Activated T-helper 1 cell treated with anti-CD3 and anti-CD28 coated beads, Interleukin-2, amount 50 U/mL, for 16 hours (primary cell): ENCODE results near the gene PPP1R27.

Source experiments
- DNase-seq, 2 donors: peaks; one replicate each; pipeline ENCODE4 v3.0.0-alpha.2; 2020; ENCODE audit warnings: low read depth in 1 of 2, low spot score in 1 of 2

Gene PPP1R27

DNA sequence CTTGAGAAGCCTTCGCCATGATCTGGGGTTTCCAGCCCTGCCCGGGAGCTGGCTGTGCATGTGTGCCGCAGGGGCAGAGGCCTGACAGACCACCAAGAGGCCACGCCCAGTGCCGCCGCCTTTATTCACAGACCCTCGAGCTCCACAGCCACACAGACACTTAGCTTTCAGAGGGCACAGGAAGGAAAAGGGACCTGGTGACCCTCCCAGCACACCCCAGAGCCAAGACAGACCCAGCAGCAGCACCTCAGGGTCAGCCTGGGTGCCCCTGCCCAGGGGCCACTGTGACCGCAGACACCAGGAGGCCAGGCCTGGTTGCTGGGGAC is 12.6 kb downstream of the PPP1R27 start:
- DNase-seq, result no peak

DNA sequence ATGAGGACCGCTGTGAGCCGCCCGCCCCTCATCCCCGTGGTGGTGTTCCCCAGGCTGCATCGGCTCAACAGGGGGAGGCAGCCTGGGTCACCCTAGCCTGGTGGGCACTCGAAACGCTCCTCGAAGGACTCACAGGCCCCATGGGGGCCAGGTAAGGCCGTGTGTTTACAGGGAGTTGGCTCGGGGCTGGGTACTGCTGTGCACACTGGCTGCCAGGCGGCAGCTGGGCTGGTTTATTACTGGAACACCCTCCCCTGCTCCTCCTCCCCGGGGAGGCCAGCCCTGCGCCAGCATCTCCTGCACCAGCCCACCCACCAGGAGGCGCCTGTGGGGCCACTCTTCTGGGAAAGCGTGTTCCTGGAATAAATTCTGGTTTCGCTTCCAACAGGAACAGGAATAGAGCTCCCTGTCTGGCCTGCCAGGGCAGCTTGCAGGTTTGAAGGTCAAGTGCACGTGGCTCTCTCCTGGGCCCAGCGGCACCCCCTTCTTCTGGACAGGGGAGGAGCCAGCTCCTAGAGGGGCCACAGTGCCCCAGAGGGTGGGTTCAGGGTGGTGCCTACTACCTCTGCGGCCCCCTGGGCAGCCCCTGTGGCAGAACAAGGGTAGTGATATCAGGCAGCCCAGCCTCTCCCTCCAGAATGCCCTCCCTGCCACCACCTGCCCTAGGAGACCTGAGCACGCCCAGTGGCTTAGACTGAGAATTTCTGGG is 13.1 kb downstream of the PPP1R27 start:
- DNase-seq, result no peak

DNA sequence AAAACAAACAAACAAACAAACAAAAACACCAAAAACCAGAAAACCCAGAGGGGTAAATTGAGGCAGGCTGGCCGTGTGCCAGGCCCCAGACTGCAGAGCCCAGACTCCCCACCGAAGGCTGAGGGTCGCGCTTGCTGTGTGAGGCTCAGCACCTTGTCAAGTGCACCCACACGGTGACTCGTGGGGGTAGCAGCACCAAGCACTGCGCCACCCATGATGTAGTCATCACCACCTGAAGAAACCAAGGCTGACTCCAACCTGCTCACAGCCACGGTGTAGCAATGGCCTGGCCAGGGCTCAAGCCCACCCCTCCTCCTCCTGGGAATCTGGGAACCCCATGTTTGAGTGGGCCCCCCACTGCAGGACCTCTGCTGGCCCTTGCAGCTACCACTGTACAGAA is 13.7 kb downstream of the PPP1R27 start:
- no peak for DNase-seq

DNA sequence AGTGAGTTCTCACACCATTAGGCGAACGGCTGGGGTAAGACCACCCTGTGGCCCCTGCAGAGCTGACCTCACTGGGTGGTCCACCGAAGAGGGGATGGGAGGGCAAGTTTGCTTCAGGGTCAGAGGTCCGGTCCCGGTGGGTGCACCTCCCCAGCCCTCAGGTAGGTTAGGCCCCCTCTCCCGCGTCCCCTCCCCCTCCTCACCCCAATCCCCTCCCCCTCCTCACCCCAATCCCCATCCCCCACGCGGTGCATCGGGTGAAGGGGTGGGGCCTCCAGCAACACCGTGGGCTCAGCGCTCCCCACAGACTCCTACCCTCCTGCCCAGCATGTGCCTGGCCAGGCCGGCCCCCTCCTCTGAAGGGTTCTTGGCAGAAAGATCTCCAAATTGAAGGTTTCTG is 15.1 kb downstream of the PPP1R27 start:
- DNase-seq, result no peak

DNA sequence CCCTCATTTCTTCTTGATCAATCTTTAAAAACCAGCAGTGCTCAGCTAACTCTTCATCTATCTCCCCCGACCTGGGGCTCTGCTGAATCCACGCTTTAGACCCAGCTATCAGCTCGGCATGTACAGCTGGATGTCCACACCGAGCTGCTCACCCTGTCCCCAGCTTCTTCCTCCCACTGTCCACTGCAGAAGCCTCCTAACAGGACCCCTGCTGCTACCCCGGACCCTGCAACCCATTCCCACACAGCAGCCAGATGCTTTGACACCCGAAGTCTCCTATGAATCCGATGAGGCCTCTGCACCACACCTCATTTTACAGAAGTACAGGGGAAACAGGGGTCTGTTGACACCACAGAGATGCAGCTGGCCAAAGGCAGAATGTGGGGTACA is 17.1 kb downstream of the PPP1R27 start:
- no peak for DNase-seq

DNA sequence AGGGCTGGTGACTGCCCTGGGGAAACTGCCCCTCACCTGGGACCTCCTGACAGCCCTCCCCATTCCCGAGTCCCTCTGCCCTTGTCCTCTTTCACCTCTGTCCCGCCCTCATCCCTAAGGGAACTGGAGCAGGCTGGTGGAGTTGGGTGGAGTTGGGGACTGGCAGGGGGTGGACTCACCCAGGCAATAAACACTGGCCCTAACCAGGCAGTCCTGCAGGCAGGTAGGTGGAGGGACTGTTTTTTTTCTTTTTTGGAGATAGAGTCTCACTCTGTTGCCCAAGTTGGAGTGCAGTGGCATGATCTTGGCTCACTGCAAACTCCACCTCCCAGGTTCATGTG is 19.2 kb downstream of the PPP1R27 start:
- no peak for DNase-seq

DNA sequence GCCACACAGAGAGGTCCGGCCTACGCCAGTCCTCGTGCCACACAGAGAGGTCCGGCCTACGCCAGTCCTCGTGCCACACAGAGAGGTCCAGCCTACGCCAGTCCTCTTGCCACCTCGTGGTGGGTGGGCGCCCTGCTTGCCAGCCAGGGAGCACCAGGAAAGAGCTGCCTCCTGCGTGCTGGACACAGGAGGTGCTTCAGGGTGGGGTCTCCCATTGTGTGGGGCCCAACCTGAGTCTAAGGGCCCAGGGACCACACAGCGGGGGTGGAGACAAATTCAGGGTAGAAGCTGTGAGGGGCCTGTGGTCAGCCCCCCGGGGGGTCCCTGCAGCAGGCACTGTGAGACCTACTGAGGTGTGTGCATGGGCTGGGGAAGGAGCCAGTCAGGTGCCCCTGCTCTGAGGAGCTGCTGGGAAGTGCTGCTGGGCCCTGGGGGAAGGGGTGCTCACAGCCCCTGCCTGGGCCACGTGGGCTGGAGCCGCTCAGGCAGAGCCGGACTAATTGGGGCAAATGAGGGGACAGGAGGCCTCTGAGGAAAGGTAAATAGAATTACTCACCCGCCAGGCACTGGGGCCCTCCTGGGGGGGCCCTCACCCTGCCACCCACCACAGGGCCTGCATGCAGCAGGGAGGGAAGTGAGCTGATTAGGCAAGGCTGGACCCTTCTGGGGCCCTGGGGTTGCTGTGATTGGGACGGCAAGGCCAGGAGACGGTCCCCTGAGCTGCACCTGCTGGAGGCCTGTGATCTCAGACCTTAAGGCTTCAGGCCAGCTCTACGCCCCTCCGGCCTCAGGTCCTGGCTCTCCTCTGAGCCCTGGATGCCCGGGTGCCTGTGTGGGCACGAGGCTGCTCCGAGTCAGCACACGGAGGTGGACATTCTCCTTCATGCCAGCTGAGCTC is 19.9 kb downstream of the PPP1R27 start:
- DNase-seq, result no peak

DNA sequence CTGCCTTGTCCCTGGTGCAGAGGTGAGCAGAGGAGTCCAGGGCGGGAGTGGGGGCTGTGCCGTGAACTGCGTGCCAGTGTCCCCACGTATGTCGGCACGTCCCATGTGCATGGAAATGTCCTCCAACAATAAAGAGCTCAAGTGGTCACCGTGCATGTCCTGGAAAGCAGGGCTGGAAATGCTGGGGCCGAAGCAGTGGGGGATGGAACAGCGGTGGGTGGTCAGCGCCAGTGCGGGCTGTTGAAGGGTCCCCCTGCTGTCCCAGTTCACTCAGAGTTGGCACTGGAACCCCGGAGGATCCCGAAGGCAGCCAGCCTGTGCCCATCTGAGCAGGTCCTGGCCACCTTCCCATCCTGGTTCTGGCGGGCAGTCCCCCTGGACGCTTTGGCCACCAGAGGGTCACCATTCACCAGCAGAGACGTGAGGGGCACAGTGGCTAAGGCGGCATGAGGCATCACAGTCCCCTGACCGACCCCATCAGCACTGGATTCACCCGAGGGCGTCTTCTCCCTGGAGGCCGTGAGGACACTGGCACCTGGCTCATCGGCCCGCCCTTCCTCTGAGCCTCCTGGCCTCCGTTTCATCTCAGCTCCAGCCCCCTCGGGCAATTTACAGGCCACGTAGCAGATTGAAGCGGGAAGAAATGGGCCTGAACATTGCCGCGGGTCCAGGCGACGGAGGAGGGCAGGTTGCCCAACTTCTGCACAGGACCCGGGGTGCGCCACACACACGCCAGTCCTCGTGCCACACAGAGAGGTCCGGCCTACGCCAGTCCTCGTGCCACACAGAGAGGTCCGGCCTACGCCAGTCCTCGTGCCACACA is 20.8 kb downstream of the PPP1R27 start:
- DNase-seq, result no peak

DNA sequence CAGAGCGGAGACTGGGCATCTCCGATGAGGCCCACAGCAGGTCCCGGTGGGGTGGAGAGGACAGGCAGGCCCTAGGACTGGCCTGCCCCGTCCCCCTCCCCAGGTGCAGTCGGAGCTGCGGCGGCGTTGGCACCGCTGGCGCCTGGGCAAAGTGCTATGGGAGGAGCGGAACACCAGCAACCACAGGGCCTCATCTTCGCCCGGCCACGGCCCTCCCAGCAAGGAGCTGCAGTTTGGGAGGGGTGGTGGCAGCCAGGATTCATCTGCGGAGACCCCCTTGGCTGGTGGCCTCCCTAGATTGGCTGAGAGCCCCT is 21.5 kb downstream of the PPP1R27 start:
- no peak for DNase-seq

DNA sequence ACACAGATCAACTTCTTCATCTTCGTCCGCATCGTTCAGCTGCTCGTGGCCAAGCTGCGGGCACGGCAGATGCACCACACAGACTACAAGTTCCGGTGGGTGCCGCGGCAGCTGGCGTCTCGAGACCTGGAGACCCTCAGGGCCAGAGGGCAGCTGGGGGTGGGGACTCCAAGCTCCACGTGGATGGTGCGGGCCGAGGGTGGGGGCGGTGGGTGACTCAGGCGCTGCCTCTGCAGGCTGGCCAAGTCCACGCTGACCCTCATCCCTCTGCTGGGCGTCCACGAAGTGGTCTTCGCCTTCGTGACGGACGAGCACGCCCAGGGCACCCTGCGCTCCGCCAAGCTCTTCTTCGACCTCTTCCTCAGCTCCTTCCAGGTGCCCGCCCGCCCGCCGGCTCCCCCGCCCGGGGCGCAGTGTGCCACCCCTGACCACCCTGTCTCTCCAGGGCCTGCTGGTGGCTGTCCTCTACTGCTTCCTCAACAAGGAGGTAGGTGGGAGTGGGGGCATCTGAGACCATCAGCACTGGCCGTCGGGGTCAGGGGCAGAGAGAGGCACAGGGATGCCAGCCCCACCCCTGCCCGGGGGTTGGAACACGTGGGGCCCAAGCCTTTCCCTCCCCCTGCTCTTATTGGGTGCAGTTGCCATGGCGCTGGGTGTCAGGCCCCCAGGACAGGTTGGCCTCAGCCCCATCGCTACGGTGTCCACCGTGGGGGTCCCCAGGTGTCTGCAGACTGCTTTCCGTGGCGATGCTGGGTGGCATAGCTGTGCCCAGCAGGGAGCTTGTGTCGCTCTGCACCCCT is 22.1 kb downstream of the PPP1R27 start:
- no peak for DNase-seq

DNA sequence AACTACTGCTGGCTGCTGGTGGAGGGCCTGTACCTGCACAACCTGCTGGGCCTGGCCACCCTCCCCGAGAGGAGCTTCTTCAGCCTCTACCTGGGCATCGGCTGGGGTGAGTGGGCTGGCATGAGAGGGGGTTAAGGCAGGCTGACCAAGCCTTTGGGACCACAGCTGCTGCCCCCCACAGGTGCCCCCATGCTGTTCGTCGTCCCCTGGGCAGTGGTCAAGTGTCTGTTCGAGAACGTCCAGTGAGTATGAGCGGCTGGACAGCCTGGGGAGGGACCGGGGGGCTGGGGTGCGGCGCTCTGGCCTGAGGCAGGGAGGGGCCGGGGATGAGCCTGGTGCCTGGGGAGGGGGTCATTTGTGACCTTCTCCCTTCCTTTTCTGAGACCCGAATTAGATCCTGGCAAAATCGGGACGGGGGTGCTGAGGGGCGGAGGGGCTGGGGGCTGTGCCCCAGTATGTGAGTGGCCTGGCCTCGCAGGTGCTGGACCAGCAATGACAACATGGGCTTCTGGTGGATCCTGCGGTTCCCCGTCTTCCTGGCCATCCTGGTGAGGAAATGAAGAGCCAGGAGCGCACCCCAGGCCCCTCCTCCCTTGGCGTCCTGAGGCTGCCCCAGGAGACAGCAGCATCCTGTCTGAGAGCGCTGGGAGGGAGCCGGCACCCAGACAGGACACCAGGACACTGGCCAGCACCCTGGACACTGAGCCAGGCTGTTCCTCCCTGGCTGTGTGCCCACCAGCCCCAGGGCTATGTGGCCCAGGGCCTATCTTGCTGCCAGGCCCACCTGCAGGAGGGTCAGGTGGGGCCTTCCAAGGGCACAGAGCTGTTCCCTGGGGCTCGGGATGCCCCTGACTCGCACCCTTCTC is 22.9 kb downstream of the PPP1R27 start:
- no peak for DNase-seq

DNA sequence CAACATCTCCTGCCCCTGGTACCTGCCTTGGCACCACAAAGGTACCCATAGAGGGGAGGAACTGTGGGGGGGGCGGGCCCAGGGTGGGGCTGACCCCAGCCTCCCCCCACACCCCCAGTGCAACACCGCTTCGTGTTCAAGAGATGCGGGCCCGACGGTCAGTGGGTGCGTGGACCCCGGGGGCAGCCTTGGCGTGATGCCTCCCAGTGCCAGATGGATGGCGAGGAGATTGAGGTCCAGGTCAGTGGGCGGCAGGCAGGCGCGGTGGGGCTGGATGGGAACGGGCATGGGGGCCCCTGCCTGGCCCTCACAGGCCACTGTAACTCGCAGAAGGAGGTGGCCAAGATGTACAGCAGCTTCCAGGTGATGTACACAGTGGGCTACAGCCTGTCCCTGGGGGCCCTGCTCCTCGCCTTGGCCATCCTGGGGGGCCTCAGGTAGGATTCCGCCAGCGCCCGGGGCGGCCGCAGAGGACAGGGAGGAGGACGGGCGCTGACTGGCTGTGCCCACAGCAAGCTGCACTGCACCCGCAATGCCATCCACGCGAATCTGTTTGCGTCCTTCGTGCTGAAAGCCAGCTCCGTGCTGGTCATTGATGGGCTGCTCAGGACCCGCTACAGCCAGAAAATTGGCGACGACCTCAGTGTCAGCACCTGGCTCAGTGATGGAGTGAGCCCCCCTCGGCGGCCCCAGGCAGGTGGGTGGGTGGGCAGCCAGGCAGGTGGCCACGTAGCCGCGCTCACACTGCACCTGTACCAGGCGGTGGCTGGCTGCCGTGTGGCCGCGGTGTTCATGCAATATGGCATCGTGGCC is 23.8 kb downstream of the PPP1R27 start:
- no peak for DNase-seq

DNA sequence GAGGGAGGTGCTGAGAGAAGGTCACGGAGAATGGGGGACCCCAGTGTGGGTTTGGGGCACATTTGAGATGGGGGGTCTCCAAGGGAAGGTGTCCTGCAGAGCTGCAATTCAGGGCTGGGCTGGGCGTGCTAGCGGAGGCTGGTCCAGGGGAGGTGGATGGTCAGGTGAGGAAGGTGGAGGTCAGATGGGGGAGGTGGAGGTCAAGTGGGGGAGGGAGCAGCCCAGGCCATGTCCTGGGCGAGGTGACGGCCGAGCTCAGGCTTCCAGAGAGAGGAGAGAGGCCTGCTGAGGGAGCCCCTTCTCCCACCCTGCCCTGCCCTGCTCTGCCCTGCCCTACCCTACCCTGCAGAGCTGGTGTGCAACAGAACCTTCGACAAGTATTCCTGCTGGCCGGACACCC is 24.4 kb downstream of the PPP1R27 start:
- DNase-seq, result no peak

DNA sequence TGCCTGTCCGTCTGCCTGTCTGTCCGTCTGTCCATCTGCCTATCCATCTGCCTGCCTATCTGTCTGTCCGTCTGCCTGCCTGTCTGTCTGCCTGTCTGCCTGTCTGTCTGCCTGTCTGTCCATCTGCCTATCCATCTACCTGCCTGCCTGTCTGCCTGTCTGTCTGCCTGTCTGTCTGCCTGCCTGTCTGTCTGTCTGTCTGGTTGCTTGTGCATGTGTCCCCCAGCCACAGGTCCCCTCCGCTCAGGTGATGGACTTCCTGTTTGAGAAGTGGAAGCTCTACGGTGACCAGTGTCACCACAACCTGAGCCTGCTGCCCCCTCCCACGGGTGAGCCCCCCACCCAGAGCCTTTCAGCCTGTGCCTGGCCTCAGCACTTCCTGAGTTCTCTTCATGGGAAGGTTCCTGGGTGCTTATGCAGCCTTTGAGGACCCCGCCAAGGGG is 25.3 kb downstream of the PPP1R27 start:
- DNase-seq, result no peak

DNA sequence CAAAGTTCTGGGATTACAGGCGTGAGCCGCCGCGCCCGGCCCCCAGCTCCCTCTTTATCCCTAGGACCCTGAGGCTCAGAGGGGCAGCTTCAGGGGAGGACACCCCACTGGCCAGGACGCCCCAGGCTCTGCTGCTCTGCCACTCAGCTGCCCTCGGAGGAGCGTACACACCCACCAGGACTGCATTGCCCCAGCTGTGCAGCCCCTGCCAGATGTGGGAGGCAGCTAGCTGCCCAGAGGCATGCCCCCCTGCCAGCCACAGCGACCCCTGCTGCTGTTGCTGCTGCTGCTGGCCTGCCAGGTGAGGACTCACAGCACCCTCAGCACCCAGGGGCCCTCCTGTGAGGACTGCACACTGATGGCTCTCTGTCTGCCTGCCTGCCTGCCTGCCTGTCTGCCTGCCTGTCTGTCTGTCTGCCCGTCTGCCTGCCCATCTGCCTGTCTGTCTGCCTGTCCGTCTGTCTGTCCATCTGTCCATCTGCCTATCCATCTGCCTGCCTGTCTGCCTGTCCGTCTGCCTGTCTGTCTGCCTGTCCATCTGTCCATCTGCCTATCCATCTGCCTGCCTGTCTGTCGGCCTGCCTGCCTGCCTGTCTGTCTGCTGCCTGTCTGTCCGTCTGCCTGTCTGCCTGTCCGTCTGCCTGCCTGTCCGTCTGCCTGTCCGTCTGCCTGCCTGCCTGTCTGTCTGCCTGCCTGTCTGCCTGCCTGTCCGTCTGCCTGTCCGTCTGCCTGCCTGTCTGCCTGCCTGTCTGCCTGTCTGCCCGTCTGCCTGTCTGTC is 25.9 kb downstream of the PPP1R27 start:
- DNase-seq, result no peak

DNA sequence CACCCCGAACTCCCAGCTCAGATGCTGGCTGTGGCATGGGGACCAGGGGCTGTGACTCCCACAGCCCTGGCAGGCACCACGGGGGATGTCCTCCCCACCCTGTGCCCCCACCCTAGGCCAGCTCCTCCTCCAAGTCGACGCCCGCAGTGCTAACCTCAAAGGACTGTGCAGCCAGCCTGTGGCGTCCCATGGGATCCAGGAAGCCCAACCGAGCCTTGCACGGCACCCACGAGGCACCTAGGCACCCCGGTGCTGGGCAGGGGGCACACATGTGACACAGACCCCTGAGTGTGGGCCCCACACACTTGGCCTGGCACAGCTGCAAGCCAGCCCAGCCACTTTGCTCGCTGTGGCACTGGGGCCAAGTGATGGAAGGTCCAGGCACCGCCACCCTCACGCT is 27.0 kb downstream of the PPP1R27 start:
- DNase-seq, result no peak

DNA sequence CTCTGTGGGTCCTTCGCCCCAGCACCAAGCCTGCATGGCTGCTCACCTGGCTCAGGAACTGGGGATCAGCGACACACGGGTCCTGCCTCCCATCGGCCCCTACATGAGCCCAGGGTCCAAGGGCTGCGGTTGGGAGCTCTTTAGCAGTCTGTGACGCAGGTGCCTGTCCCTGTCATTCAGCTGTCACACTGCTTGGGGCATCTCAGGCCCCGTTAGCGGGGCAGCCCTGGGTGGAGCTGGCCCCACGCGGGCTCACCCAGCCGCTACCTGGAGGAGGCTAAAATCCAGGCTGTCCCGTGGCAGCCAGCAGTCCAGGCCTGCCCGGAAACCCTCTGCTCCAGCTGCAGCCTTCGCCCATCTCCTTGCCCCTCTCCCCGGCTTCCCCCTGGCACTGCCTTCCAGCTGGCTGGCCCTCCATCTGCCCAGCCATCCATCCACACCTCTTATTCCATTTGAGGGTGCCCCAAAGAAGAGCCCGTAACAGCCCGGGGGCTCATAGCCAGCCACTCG is 27.6 kb downstream of the PPP1R27 start:
- DNase-seq, result no peak

DNA sequence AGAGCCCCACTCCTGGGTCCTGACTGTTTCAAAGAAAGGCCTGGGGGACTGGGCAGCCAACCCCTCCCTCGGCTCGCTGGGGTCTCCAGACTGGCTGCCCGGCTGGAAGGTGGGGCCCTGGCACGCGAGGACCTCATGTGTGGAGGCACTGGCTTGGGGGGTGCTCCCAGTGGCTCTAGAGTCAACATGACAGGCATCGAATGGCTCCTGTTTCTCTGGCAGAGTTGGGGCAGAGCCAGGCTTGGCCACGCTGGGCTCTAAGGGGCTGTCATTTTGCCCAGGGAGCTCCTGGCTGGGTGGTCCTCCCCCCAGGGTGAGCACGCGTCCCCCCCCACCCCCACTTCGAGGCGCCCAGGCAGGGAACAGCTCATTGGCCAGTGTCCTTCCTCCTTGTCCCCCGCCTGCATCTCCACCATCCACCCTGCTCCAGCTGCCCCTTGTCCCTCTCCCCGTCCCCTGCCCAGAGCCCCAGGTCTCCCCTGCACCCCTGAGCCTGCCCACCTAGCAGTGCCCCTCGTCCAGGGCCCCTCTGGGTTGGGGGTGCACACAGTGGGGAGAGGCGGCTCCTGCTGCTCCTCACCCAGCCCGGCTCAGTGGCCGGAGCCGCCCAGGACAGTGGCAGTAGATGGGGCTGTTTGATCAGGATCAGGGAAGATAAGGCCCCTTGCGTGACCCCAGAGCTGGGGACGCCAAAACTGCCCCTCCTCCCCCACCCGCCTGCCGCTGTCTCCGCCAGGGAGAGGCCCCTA is 28.2 kb downstream of the PPP1R27 start:
- no peak for DNase-seq
